ENCODE results near the gene SNAP47.

Gene SNAP47

DNA sequence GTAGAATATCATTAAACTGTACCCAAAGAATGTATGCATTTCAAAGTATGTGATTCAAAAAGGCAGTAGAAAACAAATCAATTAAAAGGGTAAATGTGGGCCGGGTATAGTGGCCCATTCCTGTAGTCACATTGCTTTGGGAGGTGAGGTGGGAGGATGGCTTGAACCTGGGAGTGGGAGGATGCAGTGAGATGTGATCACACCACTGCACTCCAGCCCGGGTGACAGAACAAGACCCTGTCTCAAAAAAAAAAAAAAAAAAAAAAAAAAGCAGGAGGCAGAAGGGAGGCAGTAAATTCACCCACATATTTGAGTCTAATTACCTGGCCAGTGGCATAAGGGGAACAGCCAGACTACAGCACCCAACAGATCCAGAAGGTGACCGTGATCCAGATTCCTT lies 62.4 kb downstream of the SNAP47 start:
- TF ChIP-seq, protein P1, sequence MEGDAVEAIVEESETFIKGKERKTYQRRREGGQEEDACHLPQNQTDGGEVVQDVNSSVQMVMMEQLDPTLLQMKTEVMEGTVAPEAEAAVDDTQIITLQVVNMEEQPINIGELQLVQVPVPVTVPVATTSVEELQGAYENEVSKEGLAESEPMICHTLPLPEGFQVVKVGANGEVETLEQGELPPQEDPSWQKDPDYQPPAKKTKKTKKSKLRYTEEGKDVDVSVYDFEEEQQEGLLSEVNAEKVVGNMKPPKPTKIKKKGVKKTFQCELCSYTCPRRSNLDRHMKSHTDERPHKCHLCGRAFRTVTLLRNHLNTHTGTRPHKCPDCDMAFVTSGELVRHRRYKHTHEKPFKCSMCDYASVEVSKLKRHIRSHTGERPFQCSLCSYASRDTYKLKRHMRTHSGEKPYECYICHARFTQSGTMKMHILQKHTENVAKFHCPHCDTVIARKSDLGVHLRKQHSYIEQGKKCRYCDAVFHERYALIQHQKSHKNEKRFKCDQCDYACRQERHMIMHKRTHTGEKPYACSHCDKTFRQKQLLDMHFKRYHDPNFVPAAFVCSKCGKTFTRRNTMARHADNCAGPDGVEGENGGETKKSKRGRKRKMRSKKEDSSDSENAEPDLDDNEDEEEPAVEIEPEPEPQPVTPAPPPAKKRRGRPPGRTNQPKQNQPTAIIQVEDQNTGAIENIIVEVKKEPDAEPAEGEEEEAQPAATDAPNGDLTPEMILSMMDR (IDR thresholded peaks at IDR 0.05; ENCODE audit: low read depth, low read length): no peak
- no peak overlapping the region for H3K4me3 ChIP-seq (replicated peaks in 1 of 2; ENCODE audit: low read depth in 2 of 2, low read length in 2 of 2)
- no peak for DNase-seq (ENCODE audit: low read depth in 2 of 2)

- no peak for DNase-seq (ENCODE audit: low read depth in 2 of 2)
- TF ChIP-seq, protein P1 (IDR thresholded peaks at IDR 0.05; ENCODE audit: low read depth, low read length): no peak
- no peak overlapping the region for H3K4me3 ChIP-seq (replicated peaks in 1 of 2; ENCODE audit: low read depth in 2 of 2, low read length in 2 of 2)
Measured at GRCh38 chr1:227798078-227798802, 63.0 kb downstream of the SNAP47 start.

GRCh38 chr1:227799756-227800155 lies 64.5 kb downstream of the SNAP47 start:
- DNase-seq (ENCODE audit: low read depth in 2 of 2): no peak
- no peak overlapping the region for H3K4me3 ChIP-seq (replicated peaks in 1 of 2; ENCODE audit: low read depth in 2 of 2, low read length in 2 of 2)
- TF ChIP-seq, protein P1 (IDR thresholded peaks at IDR 0.05; ENCODE audit: low read depth, low read length): no peak

DNA sequence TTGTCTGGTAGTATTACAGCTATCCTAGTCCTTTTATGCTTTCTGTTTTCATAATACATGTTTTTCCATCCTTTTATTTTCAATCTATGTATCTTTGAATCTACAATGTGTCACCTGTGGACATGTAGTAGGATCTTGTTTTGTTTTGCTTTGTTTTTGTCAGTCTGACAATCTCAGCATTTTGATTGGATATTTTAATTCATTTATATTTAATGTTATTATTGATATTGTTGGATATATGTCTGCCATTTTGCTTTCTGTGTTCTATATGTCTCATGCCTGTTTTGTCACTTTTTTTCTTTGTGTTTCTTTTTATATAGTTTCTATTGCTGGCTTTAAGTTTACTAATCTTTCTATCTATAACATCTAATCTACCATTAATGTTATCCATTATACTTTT lies 68.7 kb downstream of the SNAP47 start:
- no peak overlapping the region for H3K4me3 ChIP-seq (replicated peaks in 1 of 2; ENCODE audit: low read depth in 2 of 2, low read length in 2 of 2)
- TF ChIP-seq, protein P1 (IDR thresholded peaks at IDR 0.05; ENCODE audit: low read depth, low read length): no peak
- DNase-seq (ENCODE audit: low read depth in 2 of 2): no peak

DNA sequence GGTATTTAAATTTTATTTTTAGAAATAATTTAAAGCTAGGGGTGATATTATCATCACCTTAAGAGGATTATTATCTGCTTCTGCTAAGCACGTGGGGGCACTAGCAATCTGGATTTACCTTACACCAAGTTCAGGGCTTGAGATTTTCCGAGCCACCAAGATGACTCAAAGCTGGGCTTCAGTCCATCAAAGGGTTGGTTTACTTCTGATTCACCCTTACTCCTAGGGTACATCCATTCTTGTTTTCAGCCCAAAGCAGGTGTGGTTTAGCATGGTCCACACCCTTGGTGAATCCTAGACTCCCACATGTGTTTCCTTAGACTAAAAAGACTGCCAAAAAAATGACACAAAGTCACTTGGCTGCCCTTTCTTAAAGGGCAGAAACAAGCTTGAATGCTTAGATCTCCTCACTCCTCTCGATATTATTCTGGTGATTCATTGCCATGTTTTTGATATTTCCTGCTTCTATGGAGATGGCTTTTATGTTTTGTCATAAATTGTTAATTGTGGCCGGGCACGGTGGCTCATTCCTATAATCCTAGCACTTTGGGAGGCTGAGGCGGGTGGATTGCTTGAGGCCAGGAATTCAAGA lies 70.5 kb downstream of the SNAP47 start:
- no peak overlapping the region for H3K4me3 ChIP-seq (replicated peaks in 1 of 2; ENCODE audit: low read depth in 2 of 2, low read length in 2 of 2)
- peak; percentile 67 to 95 for DNase-seq (ENCODE audit: low read depth in 2 of 2)
- TF ChIP-seq, protein P1 (IDR thresholded peaks at IDR 0.05; ENCODE audit: low read depth, low read length): no peak

DNA sequence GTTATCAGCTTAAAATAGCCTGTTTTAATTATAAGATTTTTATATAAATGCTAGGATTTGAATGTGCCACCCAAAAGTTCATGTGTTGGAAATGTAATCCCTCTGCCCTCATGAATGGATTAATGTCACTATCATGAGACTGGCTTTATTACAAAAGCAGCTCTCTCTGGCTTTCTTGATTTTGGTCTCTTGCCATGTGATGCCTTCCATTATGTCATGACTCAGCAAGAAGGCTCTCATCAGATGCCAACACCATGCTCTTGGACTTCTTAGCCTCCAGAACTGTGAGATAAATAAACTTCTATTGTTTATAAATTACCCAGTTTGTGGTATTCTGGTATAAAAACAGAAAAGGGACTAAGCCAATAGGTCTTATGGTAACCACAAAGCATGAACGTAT lies 73.3 kb downstream of the SNAP47 start:
- peak in 1 of 2 donors; percentile 40 for DNase-seq (ENCODE audit: low read depth in 2 of 2)

More for the DNA sequence above, 73.3 kb downstream of the SNAP47 start:
- TF ChIP-seq, protein P1 (IDR thresholded peaks at IDR 0.05; ENCODE audit: low read depth, low read length): no peak
- H3K4me3 ChIP-seq (replicated peaks in 1 of 2; ENCODE audit: low read depth in 2 of 2, low read length in 2 of 2): no peak overlapping the region
